ENCODE measurements around the gene NLGN4X. TPM values are rescaled to one million over a fixed set of nuclear protein-coding genes. Genes with fewer than 3 reads are reported as not detected.

NLGN4X gene
- total RNA-seq, 4 donors from 2014 or later = 6.2 to 42.5 (median 11.8) TPM

DNA sequence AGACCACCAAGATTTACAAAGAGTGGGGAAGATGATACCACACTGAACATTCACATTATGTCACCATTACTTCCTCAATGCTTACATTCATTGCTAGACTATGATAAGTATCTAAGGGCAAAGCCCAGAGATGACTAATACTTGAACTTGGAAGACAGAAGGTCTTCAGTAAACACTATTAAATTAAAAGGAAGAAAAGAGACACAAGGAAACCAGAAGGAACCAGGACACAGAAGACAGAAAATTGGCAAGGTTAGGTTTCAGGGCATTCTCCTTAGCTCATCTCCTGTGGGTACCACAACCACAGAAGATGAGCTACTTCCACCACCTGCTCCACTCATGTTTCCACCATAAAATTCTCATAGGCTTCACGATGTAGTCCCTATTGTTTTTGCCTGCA, 64.9 kb downstream of the NLGN4X start:
- Histone ChIP-seq H3K4me1 (no peaks in the 10 kb centered on the region), H3K4me3 (no peak overlapping the region), H3K9me3 (no peaks in the 10 kb centered on the region), H3K27me3 (no peaks in the 10 kb centered on the region), H3K27ac (no peak overlapping the region), H3K36me3 (no peaks in the 10 kb centered on the region)
- intact Hi-C loops (cut with DNase I; ENCODE audit: low total_unique reads) = no loop called here
- DNase-seq = no peak
- TF ChIP-seq, protein P1, sequence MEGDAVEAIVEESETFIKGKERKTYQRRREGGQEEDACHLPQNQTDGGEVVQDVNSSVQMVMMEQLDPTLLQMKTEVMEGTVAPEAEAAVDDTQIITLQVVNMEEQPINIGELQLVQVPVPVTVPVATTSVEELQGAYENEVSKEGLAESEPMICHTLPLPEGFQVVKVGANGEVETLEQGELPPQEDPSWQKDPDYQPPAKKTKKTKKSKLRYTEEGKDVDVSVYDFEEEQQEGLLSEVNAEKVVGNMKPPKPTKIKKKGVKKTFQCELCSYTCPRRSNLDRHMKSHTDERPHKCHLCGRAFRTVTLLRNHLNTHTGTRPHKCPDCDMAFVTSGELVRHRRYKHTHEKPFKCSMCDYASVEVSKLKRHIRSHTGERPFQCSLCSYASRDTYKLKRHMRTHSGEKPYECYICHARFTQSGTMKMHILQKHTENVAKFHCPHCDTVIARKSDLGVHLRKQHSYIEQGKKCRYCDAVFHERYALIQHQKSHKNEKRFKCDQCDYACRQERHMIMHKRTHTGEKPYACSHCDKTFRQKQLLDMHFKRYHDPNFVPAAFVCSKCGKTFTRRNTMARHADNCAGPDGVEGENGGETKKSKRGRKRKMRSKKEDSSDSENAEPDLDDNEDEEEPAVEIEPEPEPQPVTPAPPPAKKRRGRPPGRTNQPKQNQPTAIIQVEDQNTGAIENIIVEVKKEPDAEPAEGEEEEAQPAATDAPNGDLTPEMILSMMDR (IDR thresholded peaks at IDR 0.05) = no peak
- no peak for TF ChIP-seq POLR2A (IDR thresholded peaks at IDR 0.05)

DNA sequence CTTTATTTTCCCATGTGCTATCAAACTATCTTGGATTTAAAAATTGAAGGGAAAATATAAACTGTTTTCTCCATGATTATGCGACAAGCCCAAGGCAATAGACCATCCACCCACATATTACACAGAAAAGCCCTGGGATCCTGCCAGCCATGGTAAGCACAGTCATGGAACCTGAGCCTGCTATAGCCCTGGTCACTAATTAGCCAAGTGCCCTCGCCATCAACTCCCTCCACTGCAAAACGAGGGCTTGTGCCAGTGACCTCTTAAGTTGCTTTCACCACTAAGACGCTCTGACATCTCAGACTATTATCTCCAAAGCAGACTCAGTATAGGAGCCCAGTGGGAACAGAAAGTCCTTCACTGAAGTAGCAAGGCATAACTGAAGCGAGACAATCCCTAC, 69.2 kb downstream of the NLGN4X start:
- H3K4me1 ChIP-seq = no peaks in the 10 kb centered on the region
- TF ChIP-seq POLR2A (IDR thresholded peaks at IDR 0.05) = no peak
- TF ChIP-seq, protein P1 (IDR thresholded peaks at IDR 0.05) = no peak
- H3K4me3 ChIP-seq = no peak overlapping the region
- no peaks in the 10 kb centered on the region for H3K36me3 ChIP-seq
- H3K27me3 ChIP-seq = no peaks in the 10 kb centered on the region
- intact Hi-C loops (cut with DNase I; ENCODE audit: low total_unique reads) = no loop called here
- no peaks in the 10 kb centered on the region for H3K9me3 ChIP-seq
- no peak for DNase-seq
- H3K27ac ChIP-seq = no peak overlapping the region

DNA sequence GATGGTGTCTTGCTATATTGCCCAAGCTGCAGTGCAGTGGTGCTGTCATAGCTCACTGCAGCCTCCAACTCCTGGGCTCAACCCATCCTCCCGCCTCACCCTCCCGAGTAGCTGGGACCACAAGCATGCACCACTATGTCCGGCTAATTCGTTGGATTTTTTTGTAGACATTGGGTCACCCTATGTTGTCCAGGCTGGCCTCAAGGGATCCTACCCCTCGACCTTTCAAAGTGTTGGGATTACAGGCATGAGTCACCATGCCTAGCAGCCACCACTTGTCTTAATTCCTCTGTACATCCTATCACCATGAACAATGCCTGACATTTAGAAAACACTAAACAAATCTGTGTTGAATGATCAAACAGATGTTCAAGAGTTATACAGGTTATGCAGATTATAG, 76.7 kb downstream of the NLGN4X start:
- intact Hi-C loops (cut with DNase I; ENCODE audit: low total_unique reads) = no loop called here
- TF ChIP-seq, protein P1 (IDR thresholded peaks at IDR 0.05) = no peak
- TF ChIP-seq POLR2A (IDR thresholded peaks at IDR 0.05) = no peak
- H3K36me3 ChIP-seq = no peaks in the 10 kb centered on the region
- no peaks in the 10 kb centered on the region for H3K27me3 ChIP-seq
- no peak overlapping the region for H3K4me3 ChIP-seq
- no peaks in the 10 kb centered on the region for H3K9me3 ChIP-seq
- no peak overlapping the region for H3K27ac ChIP-seq
- H3K4me1 ChIP-seq = no peaks in the 10 kb centered on the region
- DNase-seq = no peak

DNA sequence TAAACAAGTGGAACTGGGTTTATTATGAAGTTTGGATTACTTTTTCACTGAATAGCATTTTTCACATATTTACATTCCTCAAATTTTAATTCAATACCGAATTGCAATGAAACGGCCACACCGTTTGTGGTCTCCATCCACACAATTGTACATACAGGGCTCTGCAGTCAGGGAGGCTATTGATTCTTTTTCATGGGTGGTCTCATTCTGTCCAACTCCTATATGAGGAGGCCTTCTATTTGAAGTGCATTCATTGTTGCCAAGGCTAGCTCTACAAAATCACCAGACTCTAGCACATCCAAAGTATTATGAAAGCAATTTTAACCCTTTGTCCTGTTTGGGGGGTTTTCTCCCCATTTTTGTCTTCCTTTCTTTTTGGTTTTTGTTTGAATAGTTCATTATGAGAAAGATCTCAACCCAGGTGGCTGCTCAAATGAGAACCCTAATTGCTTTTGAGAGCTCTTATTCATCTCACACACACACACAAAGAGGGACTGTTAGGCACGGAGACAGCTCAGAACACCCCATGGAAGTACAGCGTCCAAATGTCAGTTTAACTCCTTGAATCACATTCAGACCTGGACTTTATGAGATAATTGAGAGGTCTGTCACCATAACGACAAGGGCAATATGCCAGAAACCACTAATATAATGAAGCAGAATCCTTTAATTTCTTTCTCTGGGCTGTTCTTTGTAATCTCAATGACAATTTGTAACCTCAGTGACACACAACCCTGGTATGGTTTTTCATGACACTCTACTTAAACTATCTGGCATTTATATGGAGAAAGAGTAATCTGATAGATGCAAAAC, 79.4 kb downstream of the NLGN4X start:
- DNase-seq = no peak
- Histone ChIP-seq H3K4me1 (no peaks in the 10 kb centered on the region), H3K36me3 (no peaks in the 10 kb centered on the region), H3K9me3 (no peaks in the 10 kb centered on the region), H3K27me3 (no peaks in the 10 kb centered on the region), H3K4me3 (no peak overlapping the region), H3K27ac (no peak overlapping the region)
- intact Hi-C loops (cut with DNase I; ENCODE audit: low total_unique reads) = no loop called here
- TF ChIP-seq, protein P1 (IDR thresholded peaks at IDR 0.05) = no peak
- no peak for TF ChIP-seq POLR2A (IDR thresholded peaks at IDR 0.05)

DNA sequence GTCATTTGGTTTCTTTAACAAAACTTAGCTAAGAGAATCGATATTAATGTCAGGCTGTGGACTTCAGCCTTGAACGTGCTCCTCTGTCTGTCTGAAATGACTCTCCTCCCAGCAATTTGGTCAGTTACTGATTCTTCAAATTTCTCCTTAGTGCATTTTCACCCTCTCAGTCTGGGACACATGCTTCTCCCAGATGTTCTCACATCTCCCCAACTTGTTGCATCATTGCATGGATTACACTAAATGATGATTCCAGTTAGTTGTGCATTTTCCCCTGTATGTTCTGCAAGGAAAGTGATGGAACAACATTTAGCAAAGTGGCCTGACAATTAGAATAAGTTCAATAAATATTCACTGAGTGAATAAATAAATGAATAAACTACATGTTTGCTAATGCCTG, 94.4 kb downstream of the NLGN4X start:
- no peak for DNase-seq
- H3K4me3 ChIP-seq = no peak overlapping the region
- no peaks in the 10 kb centered on the region for H3K27me3 ChIP-seq
- intact Hi-C loops (cut with DNase I; ENCODE audit: low total_unique reads) = no loop called here
- no peak overlapping the region for H3K27ac ChIP-seq
- H3K36me3 ChIP-seq = no peaks in the 10 kb centered on the region
- TF ChIP-seq POLR2A (IDR thresholded peaks at IDR 0.05) = no peak
- TF ChIP-seq, protein P1 (IDR thresholded peaks at IDR 0.05) = no peak
- H3K4me1 ChIP-seq = no peaks in the 10 kb centered on the region
- H3K9me3 ChIP-seq = no peaks in the 10 kb centered on the region

Data from uterus (tissue), 4 donors.